Subcutaneous adipose tissue (tissue), 4 donors: ENCODE results near the gene B4GALT3. TPM values are rescaled to one million over a fixed set of nuclear protein-coding genes. Genes with fewer than 3 reads are reported as not detected.

Experiments
- total RNA-seq, 4 donors: library from RNA; depleted of rRNA; stranded (reverse); fragments of >200 nt; gene quantifications; one replicate each; pipeline ENCODE4 v1.1.0, GENCODE V29; 2016
- TF ChIP-seq, protein P1 (sequence below): fragments of 450-650 bp; IDR thresholded peaks from one replicate; pipeline ENCODE4 v1.5.1; 2016; ENCODE audit warnings: low read depth, mild to moderate bottlenecking, control low read depth, antibody characterized with exemption, moderate library complexity

Gene B4GALT3
- total RNA-seq, 4 donors from 2014 or later, result 11.7 to 25.3 (median 19.8) TPM

DNA sequence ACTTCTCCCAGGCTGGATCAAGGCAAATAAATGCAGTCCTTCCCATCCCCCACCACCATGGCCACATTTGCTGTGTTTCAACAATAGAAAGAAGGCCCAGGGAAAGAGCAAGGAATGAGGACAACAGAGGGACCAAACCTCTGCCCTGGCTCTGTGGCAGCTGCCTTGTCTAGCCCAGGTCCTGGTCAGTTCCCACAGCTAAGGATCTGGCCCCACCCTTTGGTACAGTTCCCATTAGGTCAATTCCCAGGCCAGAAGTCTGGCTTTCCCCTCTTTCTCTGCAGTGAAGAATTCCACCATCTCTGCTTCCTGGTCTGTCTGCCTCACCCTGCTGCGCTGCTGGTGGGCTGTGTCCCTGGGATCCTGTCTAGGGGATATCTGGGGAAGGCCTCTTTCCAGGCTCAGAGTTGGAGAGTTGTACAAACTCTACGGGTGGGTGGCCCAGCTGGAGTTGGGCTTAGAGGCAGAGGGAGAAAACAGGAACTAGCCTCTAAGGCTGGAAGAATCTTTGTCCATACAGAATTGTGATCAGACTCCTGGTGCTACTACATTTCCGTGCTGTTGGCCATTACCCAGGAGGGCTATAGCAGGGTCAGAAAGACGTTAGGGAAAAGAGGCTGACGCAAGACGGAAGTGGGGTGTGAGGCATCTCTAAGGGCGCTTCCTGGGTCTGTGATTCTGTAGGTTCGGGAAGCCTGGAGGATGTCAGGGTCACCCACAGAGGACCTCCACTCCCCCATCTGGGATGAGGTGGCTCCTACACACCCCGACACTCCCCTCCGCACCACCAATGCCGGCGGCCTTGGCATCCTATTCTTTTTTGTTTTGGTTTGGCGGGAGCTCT, 23.9 kb upstream of the B4GALT3 start:
- TF ChIP-seq, protein P1, sequence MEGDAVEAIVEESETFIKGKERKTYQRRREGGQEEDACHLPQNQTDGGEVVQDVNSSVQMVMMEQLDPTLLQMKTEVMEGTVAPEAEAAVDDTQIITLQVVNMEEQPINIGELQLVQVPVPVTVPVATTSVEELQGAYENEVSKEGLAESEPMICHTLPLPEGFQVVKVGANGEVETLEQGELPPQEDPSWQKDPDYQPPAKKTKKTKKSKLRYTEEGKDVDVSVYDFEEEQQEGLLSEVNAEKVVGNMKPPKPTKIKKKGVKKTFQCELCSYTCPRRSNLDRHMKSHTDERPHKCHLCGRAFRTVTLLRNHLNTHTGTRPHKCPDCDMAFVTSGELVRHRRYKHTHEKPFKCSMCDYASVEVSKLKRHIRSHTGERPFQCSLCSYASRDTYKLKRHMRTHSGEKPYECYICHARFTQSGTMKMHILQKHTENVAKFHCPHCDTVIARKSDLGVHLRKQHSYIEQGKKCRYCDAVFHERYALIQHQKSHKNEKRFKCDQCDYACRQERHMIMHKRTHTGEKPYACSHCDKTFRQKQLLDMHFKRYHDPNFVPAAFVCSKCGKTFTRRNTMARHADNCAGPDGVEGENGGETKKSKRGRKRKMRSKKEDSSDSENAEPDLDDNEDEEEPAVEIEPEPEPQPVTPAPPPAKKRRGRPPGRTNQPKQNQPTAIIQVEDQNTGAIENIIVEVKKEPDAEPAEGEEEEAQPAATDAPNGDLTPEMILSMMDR, result no peak

DNA sequence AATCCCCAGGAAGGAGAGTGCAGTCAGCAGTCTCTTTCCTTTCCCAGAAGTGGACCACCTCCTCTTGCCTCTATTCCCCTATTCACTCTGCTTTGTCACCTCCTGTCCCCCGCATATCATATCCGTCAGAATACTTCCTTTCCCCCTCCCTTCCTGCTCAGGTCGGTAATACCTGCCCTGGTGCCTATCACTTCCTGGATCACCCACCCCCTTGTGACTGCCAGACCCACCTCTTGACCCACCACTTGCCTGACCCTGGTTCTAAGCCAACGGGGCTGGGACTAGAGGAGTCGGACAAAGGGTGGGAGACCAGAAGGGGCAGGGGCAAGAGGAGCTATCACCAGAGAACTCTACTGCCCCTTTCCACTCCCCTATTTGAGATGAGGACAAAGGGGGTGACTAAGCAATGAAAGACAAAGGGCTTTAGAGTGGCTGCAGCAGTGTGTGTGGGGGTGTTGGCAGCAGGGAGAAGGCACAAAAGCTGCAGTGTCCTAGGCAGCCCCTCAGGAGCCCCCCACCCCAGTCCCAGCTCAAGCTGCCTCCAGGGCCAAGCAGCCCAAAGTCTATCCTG, 23.2 kb upstream of the B4GALT3 start:
- TF ChIP-seq, protein P1, result no peak

DNA sequence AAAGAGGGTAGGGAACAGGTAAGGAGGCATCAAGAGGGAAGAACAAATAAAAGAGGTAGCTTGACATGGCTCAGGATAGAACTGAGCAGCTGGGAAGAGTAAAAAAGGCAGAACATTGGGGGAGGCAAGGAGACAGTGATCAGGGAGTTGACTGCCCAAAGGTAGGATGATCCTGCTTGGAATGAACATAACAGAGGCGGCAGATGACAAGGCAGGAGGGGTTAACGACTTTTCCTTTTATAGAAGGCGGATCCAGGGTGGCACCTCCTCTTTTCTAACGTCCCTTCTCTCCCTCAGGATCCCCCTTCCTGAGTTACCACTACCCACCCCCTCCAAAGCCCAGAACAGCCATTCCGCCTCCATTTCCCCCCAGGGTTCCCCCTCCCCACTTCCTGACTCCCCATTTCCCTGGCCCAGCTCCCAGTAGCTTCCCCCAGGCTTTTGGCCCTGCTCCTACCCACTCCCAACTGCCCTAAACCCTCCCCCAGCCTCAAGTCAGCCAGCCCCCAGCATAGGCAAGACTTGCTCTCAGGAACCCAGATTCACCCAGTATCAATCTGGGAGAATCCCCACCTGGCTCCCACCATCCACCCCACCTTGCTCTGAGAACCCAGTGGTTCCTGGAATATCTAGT, 22.3 kb upstream of the B4GALT3 start:
- TF ChIP-seq, protein P1, result no peak

GRCh38 chr1:161198897-161199431, 21.7 kb upstream of the B4GALT3 start, which contains the start of gene ADAMTS4:
Gene ADAMTS4, minus strand, starts transcription at chr1:161199054. Its CDS starts 427 bp downstream, at chr1:161198627.
- TF ChIP-seq, protein P1, result no peak

- TF ChIP-seq, protein P1, result no peak
Measured at GRCh38 chr1:161198194-161198896, 21.0 kb upstream of the B4GALT3 start.

DNA sequence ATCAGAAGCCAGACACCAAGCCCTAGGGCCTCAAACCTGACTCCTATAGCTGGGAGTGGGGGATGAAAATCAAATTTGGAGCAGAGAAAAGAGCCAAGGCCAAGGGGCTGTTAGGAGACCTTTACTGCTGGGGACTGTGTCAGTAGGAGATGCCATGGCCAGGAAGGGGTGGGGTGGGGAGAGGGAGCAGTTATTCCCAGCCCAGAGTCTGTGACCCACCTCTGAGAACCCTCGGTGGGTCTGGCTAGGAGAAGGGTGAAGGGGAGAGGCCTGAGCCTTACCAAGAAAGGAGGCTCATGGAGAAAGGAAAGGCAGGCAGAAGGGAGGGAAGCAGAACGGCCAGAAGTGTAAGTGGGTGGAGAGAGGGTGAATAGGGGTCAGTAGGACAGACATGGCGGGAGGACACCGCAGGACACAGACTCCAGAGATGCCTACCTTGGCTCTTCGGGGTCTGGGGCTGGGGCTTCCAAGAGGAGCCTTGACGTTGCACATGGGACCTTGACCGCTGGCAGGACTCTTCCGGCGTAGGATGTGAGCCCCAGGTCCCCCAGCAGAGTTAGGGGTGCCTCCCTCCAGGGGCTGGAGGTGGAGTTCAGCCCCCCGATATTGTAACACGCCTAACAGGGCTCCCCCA, 20.4 kb upstream of the B4GALT3 start:
- TF ChIP-seq, protein P1, result no peak
